Ovary (tissue), 3 donors: ENCODE results near the gene USP10.

Experiments used
- EP300 ChIP-seq: sonication (generic); formaldehyde crosslinking; IDR thresholded peaks from one replicate; pipeline ENCODE4 v1.6.1; 2017; ENCODE audit warnings: antibody characterized with exemption
- POLR2A ChIP-seq: fragments of 450-650 bp; IDR thresholded peaks from one replicate; pipeline ENCODE4 v1.6.1; 2017; ENCODE audit warnings: antibody characterized with exemption, mild to moderate bottlenecking, moderate library complexity
- TF ChIP-seq, protein P1 (sequence below), 3 donors: fragments of 450-650 bp in 2 of 3; fragments of 200-600 bp in 1 of 3; IDR thresholded peaks; one replicate each; pipeline versions ENCODE4 v1.5.1 to v1.8.0; 2016 to 2022; ENCODE audit warnings: antibody characterized with exemption in 3 of 3, mild to moderate bottlenecking in 1 of 3
- donor health status: DM: no; HTN: no; CAD: no.

GRCh38 chr16:84677849-84678248, 22.0 kb upstream of the USP10 start:
- TF ChIP-seq, protein P1, sequence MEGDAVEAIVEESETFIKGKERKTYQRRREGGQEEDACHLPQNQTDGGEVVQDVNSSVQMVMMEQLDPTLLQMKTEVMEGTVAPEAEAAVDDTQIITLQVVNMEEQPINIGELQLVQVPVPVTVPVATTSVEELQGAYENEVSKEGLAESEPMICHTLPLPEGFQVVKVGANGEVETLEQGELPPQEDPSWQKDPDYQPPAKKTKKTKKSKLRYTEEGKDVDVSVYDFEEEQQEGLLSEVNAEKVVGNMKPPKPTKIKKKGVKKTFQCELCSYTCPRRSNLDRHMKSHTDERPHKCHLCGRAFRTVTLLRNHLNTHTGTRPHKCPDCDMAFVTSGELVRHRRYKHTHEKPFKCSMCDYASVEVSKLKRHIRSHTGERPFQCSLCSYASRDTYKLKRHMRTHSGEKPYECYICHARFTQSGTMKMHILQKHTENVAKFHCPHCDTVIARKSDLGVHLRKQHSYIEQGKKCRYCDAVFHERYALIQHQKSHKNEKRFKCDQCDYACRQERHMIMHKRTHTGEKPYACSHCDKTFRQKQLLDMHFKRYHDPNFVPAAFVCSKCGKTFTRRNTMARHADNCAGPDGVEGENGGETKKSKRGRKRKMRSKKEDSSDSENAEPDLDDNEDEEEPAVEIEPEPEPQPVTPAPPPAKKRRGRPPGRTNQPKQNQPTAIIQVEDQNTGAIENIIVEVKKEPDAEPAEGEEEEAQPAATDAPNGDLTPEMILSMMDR (IDR thresholded peaks at IDR 0.05), result no peak
- TF ChIP-seq POLR2A (no peak), EP300 (no peak)
